CD4-positive, CD25-positive, alpha-beta regulatory T cell (primary cell): ENCODE data around the gene CCDC73. TPM values are rescaled to one million over a fixed set of nuclear protein-coding genes. Genes with fewer than 3 reads are reported as not detected.
"Not testable (repeated sequence)": the region's sequence is repeated elsewhere in the genome, so short reads cannot be mapped to it uniquely, and the experiment has no call there.

Experiments
- ATAC-seq, 2 donors: fragments of 150-1000 bp; cut with Tn5 transposase; one replicate each; pipeline ENCODE4 v1.10.0; 2021; ENCODE audit warnings: low read depth in 2 of 2, moderate number of reproducible peaks in 2 of 2, moderate library complexity in 1 of 2
- DNase-seq, 3 donors: peaks; one replicate each; pipeline versions ENCODE4 v3.0.0 to v3.0.0-alpha.2; 2012 to 2022; ENCODE audit warnings: mixed read lengths in 1 of 3
- H3K27ac ChIP-seq: one replicate; pipeline ENCODE4 v1.7.0; 2013; ENCODE audit warnings: mild to moderate bottlenecking, low read length; ENCODE audit not compliant: insufficient read depth, poor library complexity, severe bottlenecking
- H3K27me3 ChIP-seq: one replicate; pipeline ENCODE4 v1.7.0; 2013; ENCODE audit warnings: low read length; ENCODE audit not compliant: control insufficient read depth, insufficient read depth
- H3K36me3 ChIP-seq: one replicate; pipeline ENCODE4 v1.7.0; 2013; ENCODE audit warnings: mild to moderate bottlenecking, low read length, moderate library complexity; ENCODE audit not compliant: control insufficient read depth, insufficient read depth
- H3K4me1 ChIP-seq: 2 replicates; pipeline ENCODE4 v1.7.0; 2013; ENCODE audit warnings: mild to moderate bottlenecking, low read length; ENCODE audit not compliant: insufficient read depth, control insufficient read depth, poor library complexity, severe bottlenecking
- H3K4me3 ChIP-seq: one replicate; pipeline ENCODE4 v1.7.0; 2013; ENCODE audit warnings: low read depth, mild to moderate bottlenecking, low read length, moderate library complexity
- H3K9me3 ChIP-seq, 2 experiments: 1 replicate in 1 of 2; 2 replicates in 1 of 2; pipeline ENCODE4 v1.7.0; 2013; ENCODE audit warnings: low read length in 2 of 2, mild to moderate bottlenecking in 1 of 2, moderate library complexity in 1 of 2; ENCODE audit not compliant: control insufficient read depth in 2 of 2
- H3K27ac Mint-ChIP-seq, 3 donors: one replicate each; pipeline ENCODE4 v1.8.0; 2020 to 2022; ENCODE audit warnings: mild to moderate bottlenecking in 3 of 3, mixed read lengths in 3 of 3, moderate library complexity in 2 of 3
- H3K27me3 Mint-ChIP-seq: one replicate; pipeline ENCODE4 v1.8.0; 2022; ENCODE audit warnings: mild to moderate bottlenecking, mixed read lengths
- H3K36me3 Mint-ChIP-seq: one replicate; pipeline ENCODE4 v1.8.0; 2020; ENCODE audit warnings: mixed read lengths
- H3K4me1 Mint-ChIP-seq, 4 donors: one replicate each; pipeline ENCODE4 v1.8.0; 2020 to 2022; ENCODE audit warnings: mixed read lengths in 4 of 4, mild to moderate bottlenecking in 1 of 4
- H3K4me3 Mint-ChIP-seq, 4 donors: one replicate each; pipeline ENCODE4 v1.8.0; 2020 to 2022; ENCODE audit warnings: mild to moderate bottlenecking in 4 of 4, mixed read lengths in 4 of 4, moderate library complexity in 3 of 4
- H3K9me3 Mint-ChIP-seq, 7 donors: one replicate each; pipeline ENCODE4 v1.8.0; 2020 to 2022; ENCODE audit warnings: mixed read lengths in 7 of 7, mild to moderate bottlenecking in 3 of 7, moderate library complexity in 2 of 7
- polyA plus RNA-seq, 4 donors: library from polyadenylated mRNA; unstranded; fragments of 300-500 nt; fragmentation: Illumina TruSeq; gene quantifications; one replicate each; pipeline ENCODE4 v1.2.3, GENCODE V29; 2021
- total RNA-seq: library from RNA; stranded (reverse); gene quantifications from one replicate; pipeline ENCODE4 v1.2.3, GENCODE V29; 2022

Gene CCDC73
- total and polyA plus RNA-seq, 5 donors from 2014 or later: 0.03 TPM; not detected in 4

GRCh38 chr11:32729976-32730375 lies 64.5 kb downstream of the CCDC73 start:
- Histone ChIP-seq H3K36me3 (no peaks in the 10 kb centered on the region), H3K4me3 (no peak overlapping the region), H3K9me3 (peaks cover 0 to 3% of the 10 kb centered on the region in 2 experiments), H3K4me1 (no peaks in the 10 kb centered on the region), H3K27me3 (no peaks in the 10 kb centered on the region), H3K27ac (no peak overlapping the region)
- Mint-ChIP-seq H3K4me1 (no peaks in the 10 kb centered on the region), H3K4me3 (no peak overlapping the region), H3K36me3 (no peaks in the 10 kb centered on the region), H3K9me3 (peaks cover 0 to 11% (median 3%) of the 10 kb centered on the region in 7 donors), H3K27me3 (peaks cover 13% of the 10 kb centered on the region), H3K27ac (no peak overlapping the region)
- ATAC-seq (no peak), DNase-seq (no peak)

- Mint-ChIP-seq H3K27ac (no peak overlapping the region), H3K4me3 (no peak overlapping the region), H3K4me1 (no peaks in the 10 kb centered on the region), H3K36me3 (no peaks in the 10 kb centered on the region), H3K27me3 (peaks cover 15% of the 10 kb centered on the region), H3K9me3 (peaks cover 0 to 2% (median 0%) of the 10 kb centered on the region in 7 donors)
- H3K4me3 ChIP-seq: no peak overlapping the region
- no peaks in the 10 kb centered on the region for H3K27me3 ChIP-seq
- no peak overlapping the region for H3K27ac ChIP-seq
- no peaks in the 10 kb centered on the region for H3K4me1 ChIP-seq
- H3K36me3 ChIP-seq: no peaks in the 10 kb centered on the region
- ATAC-seq (no peak), DNase-seq (no peak)
- no peaks in the 10 kb centered on the region for H3K9me3 ChIP-seq
These were observed 71.1 kb downstream of the CCDC73 start for GRCh38 chr11:32723332-32723731.

- ATAC-seq: no peak
- Histone ChIP-seq H3K36me3 (no peaks in the 10 kb centered on the region), H3K4me1 (no peaks in the 10 kb centered on the region), H3K27ac (no peak overlapping the region), H3K9me3 (no peaks in the 10 kb centered on the region), H3K4me3 (no peak overlapping the region), H3K27me3 (no peaks in the 10 kb centered on the region)
- Mint-ChIP-seq H3K9me3 (peaks cover 0 to 2% (median 0%) of the 10 kb centered on the region in 7 donors), H3K36me3 (no peaks in the 10 kb centered on the region), H3K27me3 (peaks cover 17% of the 10 kb centered on the region), H3K27ac (no peak overlapping the region), H3K4me1 (no peaks in the 10 kb centered on the region), H3K4me3 (no peak overlapping the region)
- DNase-seq: no peak
These were observed 72.2 kb downstream of the CCDC73 start for GRCh38 chr11:32722255-32722654.

- Histone ChIP-seq H3K4me1 (no peaks in the 10 kb centered on the region), H3K4me3 (no peak overlapping the region), H3K36me3 (no peaks in the 10 kb centered on the region), H3K9me3 (no peaks in the 10 kb centered on the region), H3K27ac (no peak overlapping the region), H3K27me3 (no peaks in the 10 kb centered on the region)
- no peak overlapping the region for H3K27ac Mint-ChIP-seq
- H3K4me1 Mint-ChIP-seq: no peaks in the 10 kb centered on the region
- peaks cover 25% of the 10 kb centered on the region for H3K27me3 Mint-ChIP-seq
- DNase-seq (no peak), ATAC-seq (no peak)
- no peaks in the 10 kb centered on the region for H3K36me3 Mint-ChIP-seq
- H3K4me3 Mint-ChIP-seq: no peak overlapping the region
- H3K9me3 Mint-ChIP-seq: peaks cover 0 to 2% (median 0%) of the 10 kb centered on the region in 7 donors
These were observed 81.0 kb downstream of the CCDC73 start for GRCh38 chr11:32713496-32713895.

GRCh38 chr11:32708978-32709377 lies 85.5 kb downstream of the CCDC73 start:
- H3K36me3 ChIP-seq, H3K4me3 ChIP-seq, H3K4me1 ChIP-seq, H3K36me3 Mint-ChIP-seq, H3K27ac Mint-ChIP-seq, H3K4me1 Mint-ChIP-seq, DNase-seq, H3K9me3 ChIP-seq, ATAC-seq, H3K27ac ChIP-seq, H3K4me3 Mint-ChIP-seq, H3K27me3 ChIP-seq, H3K9me3 Mint-ChIP-seq: not testable (repeated sequence)
- peaks cover 16% of the 10 kb centered on the region for H3K27me3 Mint-ChIP-seq

- no peak overlapping the region for H3K4me3 Mint-ChIP-seq
- Histone ChIP-seq H3K27me3 (no peaks in the 10 kb centered on the region), H3K9me3 (no peaks in the 10 kb centered on the region), H3K4me3 (no peak overlapping the region), H3K36me3 (no peaks in the 10 kb centered on the region), H3K27ac (no peak overlapping the region), H3K4me1 (no peaks in the 10 kb centered on the region)
- H3K36me3 Mint-ChIP-seq: no peaks in the 10 kb centered on the region
- no peaks in the 10 kb centered on the region for H3K4me1 Mint-ChIP-seq
- ATAC-seq (no peak), DNase-seq (no peak)
- no peak overlapping the region for H3K27ac Mint-ChIP-seq
- peaks cover 0 to 2% (median 0%) of the 10 kb centered on the region in 7 donors for H3K9me3 Mint-ChIP-seq
- peaks cover 9% of the 10 kb centered on the region for H3K27me3 Mint-ChIP-seq
These were observed 87.3 kb downstream of the CCDC73 start for GRCh38 chr11:32706985-32707741.

- H3K4me3 ChIP-seq: no peak overlapping the region
- peaks cover 0 to 2% (median 0%) of the 10 kb centered on the region in 7 donors for H3K9me3 Mint-ChIP-seq
- no peak overlapping the region for H3K27ac Mint-ChIP-seq
- no peak for ATAC-seq
- no peaks in the 10 kb centered on the region for H3K4me1 ChIP-seq
- peaks cover 11% of the 10 kb centered on the region for H3K27me3 Mint-ChIP-seq
- H3K36me3 Mint-ChIP-seq: no peaks in the 10 kb centered on the region
- H3K27me3 ChIP-seq: no peaks in the 10 kb centered on the region
- no peaks in the 10 kb centered on the region for H3K9me3 ChIP-seq
- no peak for DNase-seq
- H3K36me3 ChIP-seq: no peaks in the 10 kb centered on the region
- no peak overlapping the region for H3K27ac ChIP-seq
- no peaks in the 10 kb centered on the region for H3K4me1 Mint-ChIP-seq
- no peak overlapping the region for H3K4me3 Mint-ChIP-seq
These were observed 89.0 kb downstream of the CCDC73 start for GRCh38 chr11:32705309-32706033.
